Activated naive CD4-positive, alpha-beta T cell treated with anti-CD3 and anti-CD28 coated beads, Interleukin-2, amount 50 U/mL, for 16 hours (primary cell): Measurements from ENCODE around the gene SIMC1.

ENCODE experiments used
- DNase-seq: peaks from one replicate; pipeline ENCODE4 v3.0.0-alpha.2; 2020

Gene SIMC1

GRCh38 chr5:176389135-176390123, 151.2 kb downstream of the SIMC1 start:
- DNase-seq = no peak

- no peak for DNase-seq
Measured at GRCh38 chr5:176391479-176391878, 153.3 kb downstream of the SIMC1 start.

GRCh38 chr5:176391999-176392398, 153.8 kb downstream of the SIMC1 start:
- no peak for DNase-seq

GRCh38 chr5:176392526-176392925, 154.3 kb downstream of the SIMC1 start:
- no peak for DNase-seq

- no peak for DNase-seq
Measured at GRCh38 chr5:176394096-176394495, 155.9 kb downstream of the SIMC1 start.

GRCh38 chr5:176394881-176395675, 156.9 kb downstream of the SIMC1 start:
- no peak for DNase-seq
